ENCODE results near the gene CDKAL1. TPM values are rescaled to one million over a fixed set of nuclear protein-coding genes. Genes with fewer than 3 reads are reported as not detected.

CDKAL1 gene
- total and polyA plus RNA-seq, 10 of the 15 experiments (the other 5 are each of a cell fraction or from before 2014, with no cell fraction given), result 10.7 to 26.9 (median 17.3) TPM

- TF ChIP-seq ZBTB4 (CRISPR knock-in tag; IDR thresholded peaks at IDR 0.05), result no peak
- peak; percentile 51; the same call in 1 of the 2 replicates for TF ChIP-seq TCF7 (IDR thresholded peaks at IDR 0.05; ENCODE audit: borderline replicate concordance)
- no peak for TF ChIP-seq NR2C1 (IDR thresholded peaks at IDR 0.05)
- TF ChIP-seq POLR2AphosphoS5 (IDR thresholded peaks at IDR 0.05; ENCODE audit: low read length), result no peak
- peak; percentile 57; the same call in 1 of the 2 replicates for TF ChIP-seq ZBED1 (IDR thresholded peaks at IDR 0.05; ENCODE audit: borderline replicate concordance)
- no peak for TF ChIP-seq HDAC2 (IDR thresholded peaks at IDR 0.05)
- peak; percentile 36 to 63; a peak in 2 of 4 replicates for TF ChIP-seq IKZF2 (IDR thresholded peaks at IDR 0.05)
- no peak for TF ChIP-seq ZNF622 (IDR thresholded peaks at IDR 0.05)
- peak; percentile 72 for TF ChIP-seq NR2F1 (conservative IDR thresholded peaks at IDR 0.05)
- no peak for TF ChIP-seq PAX8 (IDR thresholded peaks at IDR 0.05)
- peak; percentile 23; the same call in 1 of the 2 replicates for TF ChIP-seq PML (IDR thresholded peaks at IDR 0.05; ENCODE audit: low read length)
- no peak for TF ChIP-seq ZNF217 (IDR thresholded peaks at IDR 0.05)
- TF ChIP-seq ZSCAN29 (IDR thresholded peaks at IDR 0.05), result no peak
- TF ChIP-seq MXI1 (IDR thresholded peaks at IDR 0.05; ENCODE audit: low read depth, low read length), result no peak
- peak; percentile 87 for TF ChIP-seq CREM (IDR thresholded peaks at IDR 0.05; ENCODE audit: low read depth)
- no peak for TF ChIP-seq ELK1 (IDR thresholded peaks at IDR 0.05; ENCODE audit: low read depth, low read length)
- TF ChIP-seq CHD1 (IDR thresholded peaks at IDR 0.05; ENCODE audit: low read depth, low read length), result no peak
- no peak for TF ChIP-seq ZZZ3 (IDR thresholded peaks at IDR 0.05; ENCODE audit: control insufficient read depth, insufficient read length, low read depth)
- no peak for TF ChIP-seq HDGF (IDR thresholded peaks at IDR 0.05)
- peak; percentile 53 for TF ChIP-seq BCL3 (IDR thresholded peaks at IDR 0.05; ENCODE audit: borderline replicate concordance, insufficient read depth, low read depth, low read length, poor library complexity, severe bottlenecking)
- no peak for TF ChIP-seq PRDM15 (CRISPR knock-in tag; IDR thresholded peaks at IDR 0.05)
- TF ChIP-seq ZNF24 (IDR thresholded peaks at IDR 0.05), result no peak
- no peak for TF ChIP-seq RELA (IDR thresholded peaks at IDR 0.05; ENCODE audit: borderline replicate concordance, partially characterized antibody)
- TF ChIP-seq IRF4 (IDR thresholded peaks at IDR 0.05; ENCODE audit: low read depth, low read length), result no peak
These were observed 385.6 kb downstream of the CDKAL1 start (continued) for GRCh38 chr6:20919677-20920385.
